SW480 (cell line): ENCODE data around the gene RAB34.
A peak's percentile ranks its signal among the peaks of the same experiment; 100 is the strongest.
"Not testable (repeated sequence)": the region's sequence is repeated elsewhere in the genome, so short reads cannot be mapped to it uniquely, and the experiment has no call there.

ENCODE experiments used
- DNase-seq: peaks from one replicate; pipeline ENCODE4 v3.0.0-alpha.2; 2016; ENCODE audit warnings: low spot score

RAB34 gene

DNA sequence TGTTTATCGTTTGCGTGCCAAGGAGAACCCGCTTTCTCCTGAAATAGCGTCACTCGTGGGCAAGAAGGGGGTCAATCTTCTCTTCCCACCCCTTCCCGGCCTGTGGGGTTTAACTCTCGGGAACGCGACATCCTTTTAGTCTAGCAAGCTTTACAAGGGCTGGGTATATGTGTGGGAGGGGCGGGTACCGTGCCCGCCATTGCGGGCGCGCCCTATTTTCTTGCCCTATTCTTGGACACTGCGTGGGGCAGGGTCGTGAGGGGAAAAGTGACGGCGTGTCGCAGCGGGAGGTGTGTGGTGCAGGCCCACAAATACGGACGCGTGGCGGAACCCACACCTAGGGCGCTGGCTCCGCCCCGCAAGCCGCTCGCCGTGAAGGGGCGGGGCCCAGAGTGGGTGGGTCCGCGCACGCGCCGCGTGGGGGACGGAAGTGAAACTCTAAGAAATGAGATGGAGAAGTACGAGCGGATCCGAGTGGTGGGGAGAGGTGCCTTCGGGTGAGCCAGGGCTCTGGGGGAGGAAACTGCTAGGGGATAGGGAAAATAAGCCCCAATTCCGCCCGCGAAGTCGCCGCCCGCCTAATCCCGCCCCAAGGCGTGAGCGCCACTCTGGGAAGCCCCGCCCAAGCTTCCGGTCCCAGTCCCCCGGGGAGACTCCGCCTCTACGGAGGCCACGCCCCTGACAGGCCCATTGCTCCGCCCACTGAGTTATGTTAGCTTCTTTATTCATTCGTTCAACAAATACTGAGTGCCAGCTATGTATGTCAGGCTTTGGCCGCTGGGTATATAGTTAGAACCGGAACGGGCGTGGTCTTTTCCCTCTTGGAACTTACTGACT lies 10.9 kb upstream of the RAB34 start, which contains the start of gene NEK8:
Gene NEK8 (plus strand): TSS at position 425 of the 837 bp plus-strand sequence. CDS start 26 bp downstream, at position 451.
- peak; percentile 96 for DNase-seq

DNA sequence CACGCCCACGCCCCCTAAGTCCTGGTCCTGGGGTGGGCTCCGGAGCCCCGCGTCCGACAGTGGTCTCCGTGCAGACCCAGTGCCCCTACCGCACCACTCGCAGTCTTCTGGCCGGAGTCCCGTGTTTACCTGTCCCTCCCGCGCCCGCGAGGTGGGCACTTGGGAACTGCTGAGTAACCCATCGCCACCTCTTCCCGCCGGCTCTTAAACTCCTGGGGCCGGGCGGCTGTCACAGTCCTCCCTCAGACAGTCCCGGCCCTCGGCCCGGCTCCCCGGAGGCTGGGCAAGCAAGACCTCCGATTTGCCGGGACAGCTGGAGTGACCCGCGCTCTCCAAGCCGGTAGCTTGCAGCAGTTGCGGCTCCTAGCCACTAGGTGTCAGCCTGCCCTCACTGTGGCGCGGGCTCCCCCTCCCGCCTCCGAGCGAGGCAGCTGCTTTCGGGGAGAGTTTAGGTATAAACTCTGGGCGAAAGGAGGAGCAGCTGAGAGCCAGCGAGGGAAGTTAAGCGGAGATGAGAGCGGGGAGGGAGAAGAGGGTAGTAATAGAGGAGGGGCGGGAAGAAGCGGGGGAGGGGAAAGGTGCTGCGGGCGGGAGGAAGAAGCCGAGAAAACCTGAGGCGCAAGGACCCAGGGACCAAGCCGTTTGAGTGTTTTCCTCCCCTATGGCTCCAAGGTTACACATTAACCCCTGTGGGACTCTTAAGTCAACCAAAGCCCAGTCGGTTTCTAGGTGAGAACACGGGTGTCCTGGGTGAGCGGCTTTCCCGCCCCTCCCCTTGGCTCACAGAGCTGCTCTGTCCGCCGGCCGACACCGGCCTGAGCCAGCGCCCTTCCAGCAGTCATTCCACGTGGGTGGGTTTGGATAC lies 9.2 kb upstream of the RAB34 start:
- peak; percentile 96 for DNase-seq

- DNase-seq = peak; percentile 67
Observed at GRCh38 chr17:28726226-28726626, 8.6 kb upstream of the RAB34 start, which contains the start of gene TLCD1. TLCD1 (minus strand) TSS chr17:28726233; CDS start chr17:28726097, 136 bp downstream.

GRCh38 chr17:28725660-28726225 lies 8.1 kb upstream of the RAB34 start:
- peak; percentile 83 for DNase-seq

DNA sequence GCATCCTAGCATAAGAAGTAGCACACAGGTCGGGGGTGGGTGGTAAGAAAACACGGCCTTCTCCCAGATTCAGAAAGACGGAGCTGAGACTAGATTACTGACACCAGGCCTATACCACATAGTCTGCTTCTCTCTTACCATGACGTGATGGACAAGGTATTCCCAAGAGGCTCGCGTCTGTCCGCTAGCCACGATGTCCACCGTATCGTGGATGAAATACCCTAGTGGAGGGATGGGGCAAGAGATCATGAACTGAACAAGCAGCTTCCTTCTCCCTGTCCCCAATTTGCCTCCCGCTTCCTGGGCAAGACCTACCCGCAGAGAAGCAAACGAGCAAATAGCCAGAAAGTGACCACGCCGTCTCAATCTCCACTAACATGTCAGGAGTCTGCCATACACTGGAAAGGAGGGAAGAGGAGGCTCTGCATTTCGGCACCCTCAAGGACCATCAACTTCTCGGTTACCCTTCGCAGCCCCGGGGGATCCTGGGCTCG lies 7.5 kb upstream of the RAB34 start:
- DNase-seq = peak; percentile 79

GRCh38 chr17:28724500-28725165 lies 7.0 kb upstream of the RAB34 start:
- DNase-seq = no peak

DNA sequence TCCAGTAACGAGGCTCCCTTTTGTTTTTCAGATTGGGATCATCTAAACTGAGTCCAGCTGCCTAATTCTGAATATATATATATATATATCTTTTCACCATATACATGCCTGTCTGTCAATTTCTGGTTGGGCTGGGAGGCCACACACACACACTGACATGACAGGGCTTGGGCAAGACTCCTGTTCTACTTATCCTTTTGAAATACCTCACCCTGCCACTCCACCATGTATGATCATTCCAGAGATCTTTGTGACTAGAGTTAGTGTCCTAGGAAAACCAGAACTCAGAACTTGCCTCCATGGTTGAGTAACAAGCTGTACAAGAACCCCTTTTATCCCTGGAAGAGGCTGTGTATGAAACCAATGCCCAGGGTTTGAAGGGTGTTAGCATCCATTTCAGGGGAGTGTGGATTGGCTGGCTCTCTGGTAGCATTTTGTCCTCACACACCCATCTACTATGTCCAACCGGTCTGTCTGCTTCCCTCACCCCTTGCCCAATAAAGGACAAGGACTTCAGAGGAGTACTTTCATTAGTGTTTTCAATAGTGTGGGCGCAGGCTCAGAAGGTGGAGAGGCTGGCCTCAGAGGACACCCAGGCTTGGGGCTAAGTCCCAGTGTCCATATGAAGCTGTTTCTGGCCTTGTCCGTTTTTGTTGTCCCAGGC lies 6.3 kb upstream of the RAB34 start:
- not testable (repeated sequence) for DNase-seq

GRCh38 chr17:28723159-28723835 lies 5.6 kb upstream of the RAB34 start:
- no peak for DNase-seq

DNA sequence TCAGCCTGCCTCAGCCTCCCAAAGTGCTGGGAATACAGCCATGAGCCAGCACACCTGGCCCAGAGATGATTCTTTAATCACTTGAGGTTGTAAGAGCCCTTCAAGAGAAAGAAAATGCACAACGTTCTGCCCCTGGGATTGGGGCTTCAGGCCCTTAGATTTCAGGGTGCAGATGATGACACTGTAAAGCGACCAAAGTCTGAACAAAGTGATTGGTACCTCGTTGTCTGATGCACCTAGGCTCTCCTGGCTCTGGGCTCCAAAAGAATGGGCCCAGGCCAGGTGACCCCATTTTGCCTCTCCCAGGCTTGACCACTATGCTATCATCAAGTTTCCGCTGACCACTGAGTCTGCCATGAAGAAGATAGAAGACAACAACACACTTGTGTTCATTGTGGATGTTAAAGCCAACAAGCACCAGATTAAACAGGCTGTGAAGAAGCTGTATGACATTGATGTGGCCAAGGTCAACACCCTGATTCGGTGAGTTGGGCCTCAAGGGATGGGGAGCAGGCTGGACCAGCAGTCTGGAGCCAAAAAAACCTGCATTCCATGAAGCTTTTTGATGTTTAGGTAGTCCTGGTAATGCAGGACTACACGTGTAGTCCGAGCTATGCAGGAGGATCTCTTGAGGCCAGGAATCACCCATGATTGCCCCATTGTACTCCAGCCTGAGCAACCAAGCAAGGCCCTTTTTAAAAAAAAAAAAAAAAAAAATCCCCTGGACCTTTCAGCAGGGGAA lies 4.9 kb upstream of the RAB34 start:
- DNase-seq = no peak

- not testable (repeated sequence) for DNase-seq
Observed at GRCh38 chr17:28720997-28721329, 3.3 kb upstream of the RAB34 start.

DNA sequence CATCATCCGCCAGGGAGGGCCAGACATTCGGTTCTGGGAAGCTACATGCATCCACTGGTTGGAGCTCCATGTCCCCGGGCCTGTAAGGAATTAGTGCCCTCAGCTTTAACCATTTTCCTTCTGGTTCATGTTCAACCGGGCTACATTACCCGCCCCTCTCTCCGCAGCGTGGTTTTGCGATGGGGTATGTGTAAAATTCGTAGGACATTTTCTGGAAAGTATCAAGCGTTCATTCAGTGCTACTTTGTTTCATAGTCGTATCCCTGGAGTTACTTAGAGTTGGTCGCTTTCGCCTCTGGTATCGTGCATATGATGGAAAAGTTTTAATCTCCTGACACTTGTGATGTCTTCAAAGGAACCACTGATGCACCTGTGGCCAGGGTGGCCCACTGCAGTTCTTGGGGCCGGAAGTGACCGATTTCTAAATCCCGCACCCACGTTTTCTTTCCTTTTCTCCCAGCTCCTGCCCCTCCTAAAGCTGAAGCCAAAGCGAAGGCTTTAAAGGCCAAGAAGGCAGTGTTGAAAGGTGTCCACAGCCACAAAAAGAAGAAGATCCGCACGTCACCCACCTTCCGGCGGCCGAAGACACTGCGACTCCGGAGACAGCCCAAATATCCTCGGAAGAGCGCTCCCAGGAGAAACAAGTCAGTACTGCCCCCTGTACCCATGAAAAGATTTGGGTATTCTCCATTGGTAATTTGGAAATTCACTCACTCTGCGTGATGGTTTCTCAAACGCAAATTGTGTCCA lies 2.8 kb upstream of the RAB34 start:
- peak; percentile 50 for DNase-seq

DNA sequence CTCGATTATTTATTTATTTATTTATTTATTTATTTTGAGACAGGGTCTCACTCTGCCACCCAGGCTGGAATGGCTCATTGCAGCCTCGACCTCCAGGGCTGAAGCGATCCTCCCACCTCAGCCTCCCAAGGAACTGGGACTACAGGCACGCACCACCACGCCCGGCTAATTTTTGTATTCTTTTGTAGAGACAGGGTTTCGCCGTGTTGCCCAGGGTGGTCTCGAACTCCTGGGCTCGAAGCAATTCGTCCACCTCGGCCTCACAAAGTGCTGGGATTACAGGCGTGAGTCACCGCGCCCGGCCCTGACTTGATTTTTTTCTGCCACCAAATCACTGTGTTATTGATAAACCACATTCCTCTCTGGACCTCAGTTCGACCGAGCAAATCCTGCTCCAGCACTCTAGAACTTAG lies 1.4 kb upstream of the RAB34 start:
- no peak for DNase-seq

GRCh38 chr17:28718333-28719020 lies 809 bp upstream of the RAB34 start:
- DNase-seq = no peak

DNA sequence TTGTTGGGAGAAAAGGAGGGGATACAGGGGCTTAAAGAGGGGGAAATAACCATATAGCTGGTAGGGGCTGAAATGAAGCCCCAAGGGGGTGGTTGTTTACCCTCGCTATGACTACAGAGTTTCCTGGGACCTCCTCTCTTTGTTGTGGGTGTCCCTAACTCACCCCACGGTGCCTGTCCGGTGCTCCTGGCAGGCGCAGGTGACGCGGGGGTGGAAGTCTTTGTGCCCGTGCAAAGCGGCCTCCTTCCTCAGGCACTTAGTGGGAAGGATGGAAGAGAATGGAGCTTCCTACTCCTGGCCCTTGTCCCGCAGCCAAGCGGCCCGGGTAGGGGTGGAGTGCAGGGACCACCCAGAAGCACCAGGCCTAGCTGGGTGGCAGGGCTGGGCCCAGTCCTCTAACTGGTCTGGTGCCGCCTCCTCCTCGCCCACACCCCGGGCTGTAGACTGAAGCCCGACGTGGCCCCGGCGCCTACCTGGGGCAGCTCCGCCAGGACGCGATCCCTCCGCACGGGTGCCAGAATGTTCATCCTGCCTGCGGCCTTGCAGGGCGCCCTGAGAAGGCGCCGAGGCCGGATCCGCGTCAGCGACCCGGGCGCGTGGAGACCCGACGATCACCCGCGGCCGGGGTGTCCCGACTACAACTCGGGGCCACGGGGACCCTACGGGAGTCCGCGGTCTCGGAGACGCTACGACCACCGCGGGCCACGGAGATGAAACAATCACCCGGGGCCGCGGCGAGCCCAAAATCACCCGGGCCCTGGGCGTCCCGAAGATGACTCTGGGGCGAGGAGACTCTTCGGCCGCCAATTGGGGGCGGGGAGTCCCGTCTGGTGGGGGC lies 709 bp downstream of the RAB34 start:
- no peak for DNase-seq

- no peak for DNase-seq
Observed at GRCh38 chr17:28715217-28715616, 2.5 kb downstream of the RAB34 start.

GRCh38 chr17:28714281-28714680 lies 3.4 kb downstream of the RAB34 start:
- no peak for DNase-seq

- DNase-seq = no peak
Observed at GRCh38 chr17:28712705-28713415, 4.8 kb downstream of the RAB34 start.
